ENCODE results near the gene SYCE1.
"Not testable (repeated sequence)": the region's sequence is repeated elsewhere in the genome, so short reads cannot be mapped to it uniquely, and the experiment has no call there.

DNA sequence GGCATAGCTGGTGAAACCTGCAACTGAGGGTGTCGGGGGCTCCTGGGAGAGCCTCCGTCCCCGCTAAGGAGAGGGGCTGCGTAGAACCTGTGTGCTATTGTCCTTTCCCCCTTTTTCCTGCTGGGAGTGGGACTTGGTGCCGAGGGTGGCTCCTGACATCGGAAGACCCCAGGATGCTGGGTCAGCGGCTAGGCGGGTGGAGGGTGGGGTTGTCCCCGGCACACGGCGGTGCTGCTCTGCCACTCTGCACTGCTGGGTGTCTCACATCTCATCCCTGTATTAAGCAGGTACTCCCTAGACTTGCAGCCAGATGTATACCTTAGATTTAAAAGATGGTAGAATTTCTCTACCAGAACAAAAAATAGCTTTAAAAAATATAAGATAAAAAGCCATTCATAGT, 6.7 kb upstream of the SYCE1 start:
- TF ChIP-seq, protein P1, sequence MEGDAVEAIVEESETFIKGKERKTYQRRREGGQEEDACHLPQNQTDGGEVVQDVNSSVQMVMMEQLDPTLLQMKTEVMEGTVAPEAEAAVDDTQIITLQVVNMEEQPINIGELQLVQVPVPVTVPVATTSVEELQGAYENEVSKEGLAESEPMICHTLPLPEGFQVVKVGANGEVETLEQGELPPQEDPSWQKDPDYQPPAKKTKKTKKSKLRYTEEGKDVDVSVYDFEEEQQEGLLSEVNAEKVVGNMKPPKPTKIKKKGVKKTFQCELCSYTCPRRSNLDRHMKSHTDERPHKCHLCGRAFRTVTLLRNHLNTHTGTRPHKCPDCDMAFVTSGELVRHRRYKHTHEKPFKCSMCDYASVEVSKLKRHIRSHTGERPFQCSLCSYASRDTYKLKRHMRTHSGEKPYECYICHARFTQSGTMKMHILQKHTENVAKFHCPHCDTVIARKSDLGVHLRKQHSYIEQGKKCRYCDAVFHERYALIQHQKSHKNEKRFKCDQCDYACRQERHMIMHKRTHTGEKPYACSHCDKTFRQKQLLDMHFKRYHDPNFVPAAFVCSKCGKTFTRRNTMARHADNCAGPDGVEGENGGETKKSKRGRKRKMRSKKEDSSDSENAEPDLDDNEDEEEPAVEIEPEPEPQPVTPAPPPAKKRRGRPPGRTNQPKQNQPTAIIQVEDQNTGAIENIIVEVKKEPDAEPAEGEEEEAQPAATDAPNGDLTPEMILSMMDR (conservative IDR thresholded peaks at IDR 0.05 in 1 of 2, IDR thresholded peaks at IDR 0.05 in 1 of 2; ENCODE audit: low read depth in 1 of 2, low read length in 2 of 2): not testable (repeated sequence)
- not testable (repeated sequence) for TF ChIP-seq EZH2 (IDR thresholded peaks at IDR 0.05; ENCODE audit: low read length, missing control alignments)
